Fibroblast of peridontal ligament (primary cell): ENCODE data around the gene CRYGN.

Source experiments
- DNase-seq: peaks from one replicate; pipeline ENCODE4 v3.0.0-alpha.2; 2010; ENCODE audit errors: extremely low read depth

Gene CRYGN

DNA sequence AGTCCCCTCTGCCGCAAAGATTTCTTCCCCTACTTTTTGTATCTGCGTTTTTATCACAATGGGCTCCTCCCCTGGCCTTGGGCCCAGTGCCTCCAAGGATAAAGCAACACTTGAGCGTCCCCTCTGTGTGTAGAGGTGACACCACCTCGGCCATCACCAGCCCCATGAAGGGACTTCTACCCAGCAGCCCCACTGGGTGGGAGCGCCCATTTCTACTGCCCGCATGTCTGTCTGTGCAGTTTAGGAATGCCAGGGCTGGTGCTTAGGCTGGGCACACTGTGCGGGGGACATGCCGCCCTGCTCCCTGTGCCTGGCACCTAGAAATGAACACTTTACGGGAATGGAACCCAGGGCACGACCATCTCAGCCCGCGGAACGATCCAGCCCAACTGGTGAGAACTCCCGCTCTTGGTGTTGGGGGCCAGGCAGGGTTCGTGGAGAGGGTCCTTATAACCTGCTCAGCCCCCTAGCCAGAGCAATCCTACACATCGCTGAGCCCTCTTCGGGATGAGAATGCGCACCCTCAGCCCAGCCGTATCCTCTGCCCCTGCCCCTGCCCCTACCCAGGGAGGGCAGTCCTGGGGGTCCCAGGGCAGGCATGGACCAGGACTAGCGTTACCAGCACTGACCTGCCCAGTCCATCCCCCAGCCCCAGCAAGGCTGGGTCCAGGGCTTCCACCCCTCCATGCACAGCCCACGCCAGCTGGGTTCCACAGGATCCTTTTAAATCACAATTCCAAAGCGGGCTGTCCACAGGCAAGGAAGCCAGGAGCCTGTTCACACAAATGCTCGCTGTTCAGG, 12.8 kb downstream of the CRYGN start:
- no peak for DNase-seq

DNA sequence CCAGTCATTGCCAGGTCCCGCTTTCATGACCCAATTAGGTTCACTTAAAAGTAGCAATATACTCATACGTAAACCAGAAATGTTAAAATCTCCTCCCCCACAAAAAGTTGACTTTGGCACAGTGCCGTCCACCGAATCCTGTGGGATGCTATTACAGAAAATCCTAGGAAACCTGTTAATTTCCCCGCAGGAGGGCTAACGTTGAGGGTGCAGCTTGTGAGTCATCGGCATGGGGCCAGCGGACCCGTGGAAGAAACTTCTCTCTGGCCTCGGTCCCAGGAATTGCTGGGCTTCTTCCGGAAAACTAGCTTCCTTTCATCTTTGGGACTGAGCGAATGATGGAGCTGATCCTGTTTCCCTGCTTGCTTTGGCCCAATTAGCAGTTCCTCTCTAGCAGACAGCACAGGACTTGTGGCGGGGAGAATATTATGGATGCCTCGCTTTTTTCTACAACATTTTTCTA, 13.5 kb downstream of the CRYGN start:
- DNase-seq: peak; percentile 92

DNA sequence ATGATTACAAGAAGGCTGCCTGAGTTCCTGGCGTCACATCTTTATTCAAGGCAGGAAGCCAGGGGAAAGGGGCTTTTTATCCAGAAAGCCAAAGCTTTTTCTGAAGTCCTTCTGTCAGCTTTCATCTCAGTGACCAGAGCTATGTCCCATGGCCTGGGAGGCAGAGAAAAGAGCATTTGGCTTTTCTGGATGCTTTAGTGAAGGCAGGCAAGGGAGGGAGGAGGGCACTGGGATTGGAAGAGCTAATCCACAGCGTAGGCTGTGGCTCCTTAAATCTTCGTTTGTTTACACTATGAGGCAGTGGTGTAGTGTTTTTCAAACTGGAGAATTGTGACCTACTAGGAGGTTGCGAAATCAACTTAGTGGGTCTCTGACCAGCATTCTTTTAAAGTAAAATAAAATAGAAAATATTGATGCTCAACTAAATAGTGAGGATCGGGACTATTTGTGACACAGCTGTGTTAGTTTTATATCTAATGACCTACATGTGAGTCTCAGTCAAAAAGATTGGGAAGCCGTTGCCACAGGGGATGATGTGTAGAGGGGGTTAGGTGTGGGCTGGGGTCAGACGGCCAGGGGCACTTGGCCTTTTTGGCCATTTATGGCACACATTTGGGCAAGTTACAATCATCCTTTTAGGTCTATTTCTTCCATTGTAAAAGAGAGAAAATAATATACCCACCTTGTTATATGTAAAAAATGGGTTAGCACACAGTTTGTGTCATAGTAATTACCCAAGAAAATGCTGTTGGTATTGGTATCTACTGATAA, 14.1 kb downstream of the CRYGN start:
- peak; percentile 94 for DNase-seq

DNA sequence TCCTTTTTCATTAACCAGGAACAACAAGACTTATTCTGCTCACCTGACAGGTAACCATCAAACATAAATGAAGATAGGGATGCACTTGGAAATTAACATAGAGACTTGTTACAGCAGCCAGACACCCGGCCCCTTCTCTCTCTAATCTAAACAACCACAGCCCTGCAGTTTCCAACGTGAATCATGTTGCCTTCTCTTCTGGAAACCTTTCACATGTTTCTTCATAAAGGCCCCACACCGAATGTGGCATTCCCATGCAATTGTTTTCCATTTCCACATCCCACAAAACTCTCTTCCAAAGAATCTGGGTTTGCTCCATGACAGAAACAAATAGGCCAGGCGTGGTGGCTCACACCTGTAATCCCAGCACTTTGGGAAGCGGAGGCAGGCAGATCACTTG, 15.1 kb downstream of the CRYGN start:
- DNase-seq: peak; percentile 77

DNA sequence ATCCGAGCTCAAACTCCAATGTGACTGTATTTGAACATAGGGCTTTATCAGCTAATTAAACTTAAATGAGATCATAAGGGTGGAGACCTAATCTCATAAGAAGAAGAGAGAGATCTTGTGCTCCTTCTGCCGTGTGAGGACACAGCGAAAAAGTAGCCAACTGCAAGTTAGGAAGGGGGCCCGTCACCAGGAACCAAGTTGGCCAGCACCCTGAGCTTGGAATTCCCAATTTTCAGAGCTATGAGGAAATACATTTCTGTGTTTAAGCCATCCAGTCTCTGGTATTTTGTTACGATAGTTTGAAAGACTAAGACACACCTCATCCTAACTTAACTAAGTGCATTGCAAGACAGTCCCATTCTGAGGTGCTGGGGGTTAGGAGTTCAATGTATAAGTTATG, 16.0 kb downstream of the CRYGN start:
- no peak for DNase-seq

DNA sequence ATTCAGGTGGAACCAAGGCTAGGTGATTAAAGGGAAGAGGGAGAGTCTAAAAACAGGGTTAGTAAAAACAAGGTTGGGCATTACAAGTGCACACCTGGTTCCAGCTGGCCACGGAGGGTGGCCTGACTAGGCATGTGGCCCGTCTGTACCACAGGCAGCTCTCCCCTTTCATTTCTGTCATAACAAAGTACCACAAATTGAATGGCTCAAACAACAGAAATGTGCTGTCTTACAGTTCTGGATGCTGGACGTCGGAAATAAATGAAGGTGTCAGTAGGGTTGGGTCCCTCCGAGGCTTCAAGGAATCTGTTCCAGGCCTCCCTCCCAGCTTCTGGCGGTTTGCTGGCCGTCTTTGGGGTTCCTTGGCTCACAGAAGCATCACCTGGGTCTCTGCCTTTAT, 16.7 kb downstream of the CRYGN start:
- no peak for DNase-seq

DNA sequence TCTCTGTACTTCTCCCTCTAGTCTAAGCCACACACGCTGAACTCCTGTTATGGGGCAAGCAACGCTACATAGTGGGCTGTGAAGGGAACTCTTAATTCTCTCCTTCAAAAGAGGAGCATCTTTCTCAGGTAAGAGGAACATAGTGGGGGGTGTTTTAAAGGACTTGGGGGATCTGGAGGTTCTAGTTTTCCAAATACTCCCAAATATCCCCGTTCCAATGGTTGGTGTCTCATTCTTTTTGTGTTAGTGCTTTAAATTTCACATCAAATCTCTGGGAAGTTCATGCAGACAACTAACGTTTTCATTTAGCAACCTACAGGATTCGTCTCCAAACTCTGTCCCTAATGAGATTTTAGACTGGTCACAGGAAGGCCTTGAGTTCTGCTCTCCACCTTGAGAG, 17.7 kb downstream of the CRYGN start:
- no peak for DNase-seq

DNA sequence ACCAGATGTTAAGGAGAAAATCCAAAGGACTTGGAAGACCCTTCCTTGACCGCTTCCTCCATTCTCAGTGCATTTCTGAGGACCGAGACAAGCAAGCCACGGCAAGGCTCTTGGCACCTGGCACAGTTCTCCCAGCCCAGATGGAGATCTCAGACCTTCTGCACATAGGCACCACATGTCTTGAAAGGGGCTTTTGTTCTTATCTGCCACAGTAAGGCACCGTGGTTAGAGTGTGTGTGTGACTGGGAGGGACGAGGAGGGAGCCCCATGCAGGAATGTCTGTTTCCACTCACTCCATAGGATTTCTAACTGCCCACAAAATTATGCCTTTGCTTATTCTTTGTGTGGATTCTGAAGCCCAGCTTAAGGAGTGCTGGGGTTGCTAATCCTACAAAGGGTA, 19.8 kb downstream of the CRYGN start:
- no peak for DNase-seq

DNA sequence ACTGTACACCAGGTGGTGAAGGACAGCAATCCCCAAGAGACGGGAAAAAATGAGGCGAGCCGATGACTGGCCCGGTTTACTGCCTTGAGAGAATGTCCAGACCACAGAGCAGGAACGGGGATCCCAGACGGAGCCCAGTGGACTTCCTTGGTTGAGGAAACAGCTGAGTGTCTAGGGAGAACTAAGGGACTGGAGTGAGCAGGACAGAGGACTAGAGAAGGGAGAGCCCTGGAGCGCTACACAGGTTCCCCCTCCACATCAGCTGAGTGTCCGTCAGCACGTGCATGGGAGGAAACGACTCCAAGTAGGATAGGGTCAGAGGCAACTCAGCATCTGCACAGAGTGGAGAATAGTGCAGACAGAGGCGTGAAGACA, 23.0 kb downstream of the CRYGN start:
- DNase-seq: no peak

DNA sequence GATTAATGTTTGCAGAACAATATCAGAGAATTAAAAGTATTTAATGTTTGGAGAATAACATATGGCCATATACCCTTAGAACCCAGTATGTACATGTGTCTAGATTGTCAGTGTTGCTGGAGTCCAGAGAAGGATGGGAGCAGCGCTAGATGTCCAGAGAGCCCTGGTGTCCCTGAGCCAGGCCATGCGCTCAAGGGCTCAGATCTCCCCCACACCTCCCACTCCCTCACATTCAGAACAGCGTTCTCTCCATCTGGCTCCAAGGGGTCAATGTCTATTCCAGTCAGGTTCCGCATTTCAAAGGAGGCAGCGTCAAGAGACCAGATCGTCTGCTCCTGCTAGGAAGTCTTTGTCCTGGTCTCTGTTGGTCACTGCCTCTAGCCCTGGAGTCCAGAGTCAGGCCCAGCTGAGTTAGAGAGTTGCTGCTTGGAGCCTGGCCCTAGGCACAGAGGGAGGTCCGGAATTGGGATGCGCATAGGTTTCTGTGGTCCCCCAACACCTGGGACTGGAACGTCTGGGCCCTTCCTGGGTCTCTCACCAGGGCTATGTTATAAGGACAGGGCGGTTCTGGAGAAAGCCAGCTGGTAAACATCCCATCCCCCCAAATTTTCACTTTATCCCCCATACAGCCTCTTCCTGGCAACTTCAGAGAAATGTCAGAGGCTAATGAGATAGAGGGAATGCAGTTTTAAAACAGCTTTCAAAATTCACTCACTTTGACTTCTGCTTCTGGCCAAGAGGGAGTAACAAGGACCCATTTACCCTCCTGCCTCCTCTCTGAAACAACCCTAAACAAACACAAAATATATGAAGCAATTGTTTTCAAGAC, 23.6 kb downstream of the CRYGN start:
- DNase-seq: no peak

DNA sequence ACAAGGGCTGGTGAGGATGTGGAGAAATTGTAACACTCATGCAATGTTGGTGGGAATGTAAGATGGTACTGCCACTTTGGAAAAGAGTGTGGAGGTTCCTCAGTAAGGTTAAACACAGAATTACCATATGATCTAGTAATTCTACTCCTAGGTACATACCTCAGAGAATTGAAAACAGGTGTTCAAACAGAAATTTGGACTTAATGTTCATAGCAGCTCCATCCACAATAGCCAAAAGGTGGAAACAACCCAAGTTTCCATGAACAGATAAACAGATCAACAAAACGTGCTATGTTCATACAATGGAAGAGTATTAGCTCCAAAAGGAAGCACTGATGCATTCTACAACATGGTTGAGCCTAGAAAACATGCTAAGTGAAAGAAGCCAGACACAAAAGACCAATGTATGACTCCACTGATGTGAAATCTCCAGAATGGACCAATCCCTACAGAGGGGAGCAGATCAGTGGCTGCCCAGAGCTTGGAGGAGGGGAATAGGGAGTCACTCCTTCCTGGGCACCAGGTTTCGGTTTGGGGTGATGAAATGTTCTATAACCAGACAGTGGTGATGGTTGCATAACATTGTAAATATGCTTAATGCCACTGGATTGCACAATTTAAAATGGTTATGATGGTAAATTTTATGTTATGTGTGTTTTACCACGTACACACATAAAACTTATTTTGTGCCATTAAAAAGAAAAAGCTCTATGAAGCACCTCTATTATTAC, 24.4 kb downstream of the CRYGN start:
- peak; percentile 37 for DNase-seq

DNA sequence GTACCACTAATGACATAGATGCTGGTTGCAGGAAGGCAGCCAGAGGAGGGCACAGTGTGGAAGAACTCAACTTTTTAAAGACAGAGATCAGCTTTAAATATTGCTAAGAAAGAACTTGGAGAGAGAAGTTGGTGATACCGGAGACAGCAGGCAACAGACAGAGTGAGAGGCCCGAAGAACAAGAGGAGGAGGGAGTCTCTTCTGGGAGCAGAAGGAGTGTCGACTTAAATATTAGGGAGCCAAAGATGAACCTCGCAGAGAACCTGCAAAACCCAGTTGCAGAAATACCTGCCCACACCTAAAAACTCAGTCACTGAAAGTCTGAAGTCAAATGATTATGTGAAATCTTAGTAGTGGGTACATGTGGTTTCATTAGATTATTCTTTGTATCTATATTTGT, 26.7 kb downstream of the CRYGN start:
- no peak for DNase-seq

DNA sequence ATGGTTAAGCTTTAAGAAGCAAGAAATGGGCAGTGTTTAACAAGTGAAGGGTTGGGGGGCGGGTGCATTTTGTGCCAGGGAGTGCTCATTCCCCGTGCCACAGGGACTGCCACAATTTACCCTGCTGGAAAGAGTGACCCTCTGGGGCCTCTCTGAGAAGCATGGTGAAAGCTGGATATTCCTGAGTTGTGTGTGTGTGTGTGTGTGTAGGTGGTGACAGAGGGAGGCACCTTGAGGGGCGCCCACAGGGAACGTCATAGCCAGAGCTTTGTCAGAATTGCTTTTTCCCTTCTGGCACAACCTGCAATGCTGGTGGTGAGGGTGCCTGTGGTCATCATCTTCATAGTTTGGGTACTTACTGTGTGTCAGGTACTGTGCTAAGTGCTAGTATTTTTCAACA, 27.6 kb downstream of the CRYGN start:
- no peak for DNase-seq

DNA sequence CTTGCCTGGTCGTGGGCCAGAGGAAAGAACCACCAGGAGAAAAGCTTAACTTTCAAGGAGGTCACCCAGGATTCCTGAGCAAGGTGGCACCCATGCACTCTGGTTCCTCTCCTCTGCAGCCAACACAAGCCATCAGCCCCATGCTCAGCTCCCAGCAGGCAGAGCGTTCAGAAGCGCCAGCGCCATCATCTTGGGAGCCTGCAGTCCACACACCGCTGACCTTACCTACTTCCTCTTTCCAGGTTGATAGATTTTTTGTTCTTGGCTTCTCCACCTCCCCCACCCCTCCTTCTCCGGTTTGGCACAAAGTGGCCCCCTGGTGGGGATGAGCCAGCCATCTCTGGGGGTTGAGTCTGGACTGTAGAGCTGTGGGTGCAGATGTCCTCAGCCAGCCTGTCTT, 28.4 kb downstream of the CRYGN start:
- no peak for DNase-seq

DNA sequence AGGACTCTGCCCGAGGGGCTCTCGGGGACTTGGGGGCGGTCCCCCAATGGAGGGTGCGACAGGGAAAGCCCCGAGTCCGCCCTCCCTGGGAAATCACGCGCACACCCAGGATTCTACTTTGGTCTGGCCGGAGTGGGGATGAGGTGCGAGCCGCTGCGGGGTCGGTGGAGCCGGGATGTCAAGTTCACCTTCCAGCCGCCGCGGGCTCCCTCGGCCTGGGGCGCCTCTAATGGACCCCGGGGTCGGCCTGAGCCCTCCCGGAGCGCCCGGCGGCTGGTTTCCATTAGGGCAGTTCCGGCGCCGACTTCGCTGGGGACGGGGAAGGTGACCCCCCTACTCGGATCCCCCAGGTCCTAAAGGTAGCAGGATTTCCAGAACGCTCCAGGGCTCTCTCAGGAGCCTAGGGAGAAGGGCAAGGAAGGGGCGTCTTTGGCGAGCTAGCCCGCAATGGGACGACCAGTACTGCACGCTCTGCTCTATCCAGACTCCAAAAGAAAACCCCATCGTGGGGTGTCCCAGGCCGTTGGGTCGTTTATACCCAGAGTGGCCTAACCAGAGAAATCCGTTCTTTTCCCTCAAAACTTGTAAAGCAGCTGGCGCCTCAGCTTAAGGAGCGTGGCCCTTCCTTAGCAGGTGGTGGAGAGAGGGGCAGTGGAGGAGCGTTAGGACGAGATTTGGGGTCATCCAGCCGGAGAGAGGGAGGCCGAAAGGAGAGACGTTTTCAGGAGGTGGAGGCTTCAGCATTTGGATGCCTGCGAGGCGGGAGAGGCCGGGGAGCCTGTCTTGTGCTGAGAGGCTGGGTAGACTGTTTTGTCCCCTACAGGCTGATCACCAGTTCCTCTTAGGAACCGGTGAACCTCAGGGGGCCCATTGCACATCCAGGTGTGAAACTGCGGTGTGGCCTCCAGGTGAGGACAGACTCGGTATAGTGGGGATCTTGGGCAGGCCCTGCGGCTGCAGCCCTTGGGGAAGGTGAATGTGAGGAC, 29.2 kb downstream of the CRYGN start:
- DNase-seq: no peak

DNA sequence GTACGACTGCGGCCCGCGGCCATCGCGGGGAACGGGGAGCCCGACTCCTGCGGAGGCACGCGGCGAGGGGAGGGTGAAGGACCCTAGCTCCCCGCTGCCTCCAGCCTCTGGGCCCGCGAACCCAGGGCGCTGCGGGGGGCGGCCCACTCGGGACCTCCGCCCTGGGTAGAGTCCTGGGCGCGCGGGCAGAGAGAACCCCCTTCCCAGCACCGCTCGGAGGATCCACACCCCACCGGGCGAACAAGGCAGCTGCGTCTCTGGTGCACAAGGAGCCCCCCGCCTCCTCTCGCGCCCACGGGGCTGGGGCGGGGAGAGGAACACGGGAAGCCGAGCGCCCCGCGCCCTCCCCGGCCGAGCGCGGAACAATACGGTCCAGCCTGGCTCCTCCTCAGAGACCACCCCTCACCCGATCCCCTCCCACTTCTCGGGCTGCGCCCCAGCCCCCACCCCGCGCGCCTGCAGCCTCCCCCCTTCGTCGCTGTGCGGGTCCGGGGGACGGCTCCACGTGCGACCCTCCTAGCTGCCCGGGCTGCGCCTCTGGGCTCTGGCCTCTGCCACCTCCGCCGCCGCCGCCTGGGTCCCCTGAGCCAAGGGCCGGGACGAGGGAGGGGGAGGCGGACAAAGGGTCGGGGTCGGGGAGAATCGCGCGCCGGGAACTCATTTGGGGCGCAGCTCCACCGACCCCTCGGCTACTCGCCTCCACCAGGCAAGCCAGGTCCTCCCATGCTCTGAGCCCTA, 30.1 kb downstream of the CRYGN start, which contains the start of gene WDR86:
WDR86 (minus strand) TSS at position 372 of the 738 bp plus-strand sequence. CDS start 449 bp downstream, outside the sequence.
- no peak for DNase-seq

DNA sequence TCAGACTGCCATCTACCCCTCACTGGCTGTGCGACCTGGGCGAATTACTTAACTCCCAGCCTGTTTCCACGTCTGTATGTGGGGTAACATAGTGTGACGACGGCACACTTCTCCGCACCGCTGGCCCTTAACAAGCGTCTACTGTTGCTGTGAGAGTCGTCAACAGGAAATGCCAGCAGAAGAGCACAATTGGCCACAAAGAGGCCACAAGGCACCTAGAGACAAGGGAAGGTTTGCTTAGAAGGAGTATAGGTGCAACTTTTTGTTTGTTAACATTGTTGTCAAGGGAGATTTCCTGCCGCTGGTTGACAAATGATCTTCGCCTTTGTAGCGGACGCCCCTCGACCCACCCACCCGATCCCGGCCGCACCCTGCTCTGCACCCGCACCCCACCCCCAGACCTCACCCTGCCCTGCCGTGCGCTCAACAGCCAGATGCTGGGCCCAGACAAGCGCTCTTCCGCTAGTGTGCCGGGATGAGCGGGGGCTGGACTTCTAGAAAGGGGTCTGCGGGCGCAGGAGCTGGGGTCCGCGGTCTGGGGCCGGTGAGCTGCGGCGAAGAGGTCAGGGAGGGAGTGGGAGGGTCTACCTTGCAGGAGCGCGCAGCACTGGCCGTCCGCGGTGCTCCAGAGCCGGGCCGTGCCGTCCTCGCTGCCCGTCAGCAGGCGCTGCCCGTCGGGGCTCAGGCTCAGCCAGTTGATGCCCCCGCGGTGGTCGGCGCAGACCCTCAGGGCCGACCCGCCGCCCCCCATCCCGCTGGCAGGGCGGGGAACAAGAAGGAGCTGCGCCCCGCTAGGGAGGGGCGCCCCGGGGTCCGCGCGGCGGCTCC, 30.9 kb downstream of the CRYGN start:
- DNase-seq: no peak

DNA sequence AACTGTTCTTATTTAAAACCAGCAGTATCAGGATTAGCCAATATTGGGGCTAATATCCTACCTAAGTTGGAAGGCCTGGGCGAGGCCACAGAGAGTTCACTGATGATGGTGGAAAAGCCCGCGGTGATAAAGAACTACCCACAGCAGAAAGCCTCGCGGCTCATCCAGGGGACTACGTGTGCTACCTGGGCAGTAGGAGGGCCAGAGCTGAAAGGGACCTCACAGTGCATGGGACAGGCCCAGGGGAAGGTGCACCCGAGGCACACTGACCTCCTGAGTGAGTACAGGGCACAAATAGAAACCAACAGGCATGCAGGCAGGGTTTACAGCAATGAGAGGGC, 31.5 kb downstream of the CRYGN start:
- DNase-seq: no peak
